Cerebellar nuclear complex (tissue), 1 donor: Measurements from ENCODE around the gene NPTXR.

Experiments used
- DNase-seq, 2 experiments: peaks; one replicate each; lab custom pipeline; 2025; lab: John Stamatoyannopoulos, UW

Gene NPTXR

DNA sequence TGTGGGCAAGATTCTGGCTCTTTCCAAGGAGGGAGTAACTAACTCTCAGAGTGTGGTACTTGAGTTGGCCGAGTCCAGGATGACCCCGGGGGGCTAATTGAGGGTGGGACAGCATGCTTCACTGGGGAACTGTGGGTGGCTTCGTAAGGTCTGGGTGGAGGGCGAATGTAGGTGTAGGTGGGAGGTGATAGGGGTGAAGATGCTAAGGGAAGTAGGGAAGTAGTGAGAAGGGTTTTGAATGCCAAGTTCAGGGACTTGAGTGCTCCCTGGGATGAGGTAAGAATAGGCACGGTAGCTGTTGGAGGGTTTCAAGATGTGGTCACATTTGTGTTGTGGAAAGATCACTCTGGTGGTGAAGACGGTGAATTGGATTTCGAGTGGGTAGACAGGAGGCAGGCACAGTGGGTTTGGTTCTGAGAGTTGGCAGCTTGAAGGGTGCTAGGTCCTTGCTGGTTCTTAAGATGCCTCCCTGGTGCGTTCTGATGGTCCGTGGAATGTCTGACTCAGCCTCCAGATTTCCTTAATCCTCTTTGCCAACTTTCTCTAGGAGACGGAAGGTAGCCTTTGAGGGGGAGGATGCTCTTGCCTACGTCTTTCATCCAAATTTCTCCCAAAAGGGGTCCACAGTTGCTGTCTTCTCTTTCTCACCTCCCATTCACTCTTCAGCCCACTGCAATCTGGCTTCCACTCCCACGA lies 47.4 kb downstream of the NPTXR start:
- no peak for DNase-seq

DNA sequence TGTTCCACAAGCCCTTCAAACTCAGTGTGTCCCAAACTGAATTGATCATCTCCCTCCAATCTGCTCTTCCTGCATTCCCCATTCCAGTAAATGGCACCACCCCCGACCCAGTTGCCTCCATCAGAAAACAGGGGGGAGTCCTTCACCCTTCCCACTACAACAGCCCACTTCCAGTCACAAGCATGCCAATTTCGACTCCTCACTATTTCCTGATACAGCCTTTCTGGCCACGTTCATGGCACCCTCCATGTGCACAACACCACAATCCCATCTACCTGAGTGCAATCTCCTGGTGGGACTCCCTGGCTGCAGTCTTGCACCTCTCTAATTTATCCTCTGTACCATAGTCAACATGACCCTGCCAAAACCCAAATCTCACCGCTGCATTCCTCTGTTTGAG lies 48.3 kb downstream of the NPTXR start:
- DNase-seq, result no peak

DNA sequence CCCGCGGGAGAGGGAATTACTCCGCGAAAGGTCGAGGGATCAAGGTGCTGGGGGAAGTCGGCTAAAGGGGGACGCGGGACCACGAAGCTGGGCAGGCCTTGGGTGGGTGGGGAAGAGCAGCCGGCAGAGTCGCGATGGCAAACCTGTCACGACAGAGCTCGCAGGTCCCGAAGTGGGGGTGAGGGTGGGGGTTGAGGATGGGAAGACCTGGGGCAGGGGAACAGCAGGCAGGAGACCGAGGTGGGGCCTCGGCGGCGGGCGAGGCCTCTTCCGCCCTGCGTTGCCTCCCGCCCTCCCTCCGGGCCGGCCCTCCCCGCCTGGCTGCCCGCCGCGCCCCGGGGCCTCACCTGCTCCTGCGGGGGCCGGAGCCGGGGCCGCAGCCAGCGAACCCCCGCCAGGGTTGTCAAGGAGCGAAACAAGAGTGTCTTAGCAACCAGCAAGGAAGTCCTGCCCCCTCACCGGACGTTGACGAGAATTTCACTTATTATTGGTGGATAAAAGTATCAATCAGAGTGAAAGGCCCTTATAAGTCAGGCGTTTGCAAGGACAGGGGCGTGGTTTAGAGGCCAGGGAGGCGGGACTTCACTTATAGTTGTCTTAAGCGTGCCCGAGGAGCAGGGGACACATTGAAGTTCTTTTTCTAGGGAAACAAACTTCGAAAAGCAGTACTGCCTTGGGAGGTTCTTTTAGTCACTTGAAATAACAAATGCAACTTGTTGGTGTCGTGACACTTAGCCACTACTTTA lies 49.9 kb downstream of the NPTXR start, which contains the start of gene DNAL4:
Gene DNAL4 (minus strand): TSS at position 423 of the 746 bp plus-strand sequence. CDS start 11,412 bp downstream, outside the sequence.
- peak; percentile 96 to 98 for DNase-seq

DNA sequence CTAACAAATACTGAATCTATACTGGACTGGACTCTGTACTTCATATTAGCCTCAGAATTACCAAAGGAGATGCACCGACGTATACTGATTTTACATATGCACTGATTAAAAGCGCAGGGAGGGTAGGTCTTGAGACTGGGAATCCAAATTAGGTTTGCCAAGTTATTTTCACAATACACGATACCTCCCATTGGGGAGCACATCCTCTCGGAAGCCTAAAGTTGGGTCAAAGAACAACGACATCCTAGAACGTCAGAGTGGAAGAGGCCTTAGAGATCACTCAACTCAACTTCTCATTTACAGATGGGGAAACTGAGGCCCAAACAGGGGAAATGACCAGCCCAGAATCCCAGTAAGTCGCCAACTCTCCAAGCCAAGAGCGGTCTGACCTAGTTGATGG lies 50.5 kb downstream of the NPTXR start:
- DNase-seq, result no peak

DNA sequence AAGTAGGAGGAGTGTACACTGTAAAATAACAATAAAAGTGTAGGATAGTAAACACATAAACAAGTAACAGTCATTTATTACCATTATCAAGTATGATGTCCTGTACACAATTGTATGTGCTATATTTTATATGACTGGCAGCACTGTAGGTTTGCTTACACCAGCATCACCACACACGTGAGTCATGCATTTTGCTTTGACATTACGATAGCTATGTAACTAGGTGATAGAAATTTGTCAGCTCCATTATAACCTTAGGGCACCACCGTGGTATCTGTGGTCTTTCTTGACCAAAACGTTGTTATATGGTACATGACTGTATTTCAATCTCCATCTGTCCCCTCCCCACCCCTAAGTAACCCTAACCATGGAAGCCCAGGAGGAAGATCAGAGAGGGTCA lies 51.0 kb downstream of the NPTXR start:
- no peak for DNase-seq

DNA sequence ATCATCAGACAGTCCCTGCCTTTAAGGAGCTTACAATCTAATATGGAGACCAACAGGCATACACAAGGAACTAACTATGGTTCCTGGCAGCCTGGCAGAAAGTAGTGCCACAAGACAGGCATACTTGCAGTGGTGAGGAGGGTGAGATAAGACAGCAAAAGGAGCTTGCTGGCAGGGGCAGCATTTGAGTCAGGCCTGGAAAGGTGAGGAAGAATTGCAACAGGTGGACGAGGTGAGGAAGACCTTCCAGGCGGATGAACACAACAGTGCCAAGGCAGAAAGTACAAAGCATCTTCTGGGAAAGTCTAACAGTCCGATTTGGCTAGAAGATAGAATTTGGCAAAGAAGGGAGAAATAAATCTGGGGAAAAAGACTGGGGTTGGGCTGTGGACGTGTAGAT lies 54.2 kb downstream of the NPTXR start:
- DNase-seq, result no peak

DNA sequence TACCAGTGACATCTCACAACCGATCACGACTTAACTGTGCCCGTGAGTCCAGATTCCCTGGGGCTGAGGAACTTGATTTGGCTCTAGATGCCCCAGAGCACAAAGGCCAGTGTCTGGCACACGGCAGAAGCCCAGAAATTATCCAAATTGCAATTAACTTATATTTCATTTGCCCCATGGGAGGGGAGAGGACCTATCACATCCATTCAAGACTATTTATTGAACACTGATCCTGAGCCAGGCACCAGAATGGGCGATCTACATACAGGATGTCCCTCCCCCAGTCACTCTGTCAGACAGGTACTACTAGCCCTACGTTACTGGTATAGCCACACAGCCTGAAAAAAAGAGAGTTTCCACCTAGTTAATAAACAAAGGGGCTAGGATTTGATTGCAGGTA lies 55.0 kb downstream of the NPTXR start:
- DNase-seq, result no peak

DNA sequence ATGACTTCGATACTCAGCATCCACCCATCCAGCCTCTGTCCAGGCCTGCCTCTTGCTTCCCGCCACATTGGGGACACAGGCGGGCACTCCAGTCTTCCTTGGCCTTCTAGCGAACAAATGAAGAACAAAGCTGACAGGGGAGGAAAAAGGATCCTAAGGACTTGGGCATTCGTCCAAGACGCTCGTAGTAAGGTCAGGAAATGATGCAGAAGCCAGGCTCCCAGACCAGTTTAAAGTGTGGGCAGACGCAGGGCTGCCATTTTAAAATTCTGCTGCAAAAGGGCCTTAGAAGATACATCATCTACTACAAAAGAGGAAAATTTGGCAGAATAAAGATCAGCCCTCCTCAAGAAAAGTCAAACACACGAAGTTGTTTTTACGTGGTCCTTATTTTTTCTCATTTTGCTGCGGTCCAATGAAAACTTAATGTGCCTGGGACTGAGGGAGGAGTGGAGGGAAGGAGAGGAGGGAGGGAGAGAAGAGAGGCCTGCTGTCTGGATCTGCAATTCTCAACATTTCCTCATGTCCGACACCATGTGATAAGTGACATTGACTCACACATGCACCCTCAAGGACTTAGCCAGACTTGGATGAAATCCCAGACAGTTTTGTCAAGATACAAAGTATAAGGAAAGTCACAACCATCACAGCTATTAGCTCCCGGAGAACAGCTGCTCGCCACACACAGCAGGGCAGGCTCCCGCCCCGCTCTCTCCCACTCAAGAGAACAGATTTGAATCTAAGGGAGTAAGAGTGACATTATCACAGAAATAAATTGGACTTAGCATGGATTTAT lies 55.6 kb downstream of the NPTXR start:
- DNase-seq, result no peak

DNA sequence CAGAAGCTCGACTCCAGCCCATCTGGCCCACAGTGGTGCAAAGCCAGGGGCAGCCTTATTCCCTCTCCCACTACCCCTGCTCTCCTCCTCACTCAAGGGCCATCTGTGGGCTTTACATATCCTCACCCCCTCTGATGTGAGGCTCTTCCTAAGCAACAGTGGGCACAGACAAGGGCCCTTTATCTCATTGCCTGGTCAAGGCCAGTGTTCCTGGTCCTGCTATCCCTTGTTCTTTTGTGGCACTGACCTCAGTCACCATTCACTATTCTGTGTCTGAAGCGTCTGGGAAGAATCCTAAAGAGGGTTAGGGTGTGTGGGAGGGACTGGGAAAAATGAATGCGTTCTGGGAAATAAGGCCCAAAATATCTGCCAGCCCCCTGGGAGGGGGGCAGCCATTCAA lies 57.2 kb downstream of the NPTXR start:
- no peak for DNase-seq

DNA sequence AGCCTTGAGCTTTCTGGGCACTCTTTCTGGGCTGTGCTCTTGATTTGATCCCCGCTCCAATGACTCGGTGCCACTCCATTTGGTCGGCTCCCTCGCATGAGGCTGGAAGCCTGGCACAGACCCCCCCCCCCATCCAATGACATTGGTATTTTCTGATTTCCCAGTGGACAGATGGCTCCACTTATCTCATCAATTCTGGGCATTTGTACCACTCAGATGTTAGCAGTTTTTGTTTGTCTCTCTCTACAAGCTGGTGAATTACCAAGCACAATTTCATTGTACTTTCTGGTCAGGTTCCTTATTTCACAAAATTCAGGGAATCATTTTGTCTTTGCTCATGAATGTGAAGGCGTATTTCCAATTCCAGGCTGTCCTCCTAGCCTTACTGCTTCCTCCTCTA lies 59.0 kb downstream of the NPTXR start:
- DNase-seq, result no peak

DNA sequence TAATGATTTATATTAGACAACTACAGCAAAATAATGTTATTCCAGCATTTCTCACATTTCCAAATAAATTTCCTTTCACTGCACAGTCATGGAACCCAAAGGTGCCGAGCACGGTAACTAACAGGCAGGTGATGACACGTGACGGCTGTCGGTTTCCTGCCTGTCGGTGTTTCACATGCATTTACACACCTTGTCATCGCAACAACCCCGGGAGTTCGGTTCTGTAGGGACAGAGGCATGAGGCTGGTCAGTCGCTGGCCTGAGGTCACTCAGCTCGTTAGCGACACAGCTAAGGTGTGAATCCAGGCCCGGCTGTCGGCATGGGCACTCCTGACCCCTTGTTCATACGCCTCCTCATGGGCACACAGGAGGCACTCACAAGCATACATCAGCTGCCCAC lies 59.8 kb downstream of the NPTXR start:
- DNase-seq, result no peak

DNA sequence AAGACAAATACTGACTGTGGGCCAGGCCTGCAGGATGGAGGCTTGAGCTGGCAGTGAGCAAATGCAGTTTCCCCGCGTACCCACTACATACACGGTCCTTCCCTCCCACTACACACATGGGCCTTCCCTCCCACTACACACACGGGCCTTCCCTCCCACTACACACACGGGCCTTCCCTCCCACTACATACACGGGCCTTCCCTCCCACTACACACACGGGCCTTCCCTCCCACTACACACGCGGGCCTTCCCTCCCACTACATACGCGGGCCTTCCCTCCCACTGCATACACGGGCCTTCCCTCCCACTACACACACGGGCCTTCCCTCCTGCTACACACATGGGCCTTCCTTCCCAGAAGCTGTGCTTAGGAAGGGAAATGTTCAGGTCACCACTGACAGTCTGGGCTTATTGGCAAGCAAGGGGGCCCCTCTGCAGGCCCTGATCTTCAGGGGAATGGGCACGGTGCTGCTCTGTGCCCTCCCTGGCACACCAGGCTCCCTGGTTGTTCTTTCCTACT lies 60.7 kb downstream of the NPTXR start:
- DNase-seq, result no peak

DNA sequence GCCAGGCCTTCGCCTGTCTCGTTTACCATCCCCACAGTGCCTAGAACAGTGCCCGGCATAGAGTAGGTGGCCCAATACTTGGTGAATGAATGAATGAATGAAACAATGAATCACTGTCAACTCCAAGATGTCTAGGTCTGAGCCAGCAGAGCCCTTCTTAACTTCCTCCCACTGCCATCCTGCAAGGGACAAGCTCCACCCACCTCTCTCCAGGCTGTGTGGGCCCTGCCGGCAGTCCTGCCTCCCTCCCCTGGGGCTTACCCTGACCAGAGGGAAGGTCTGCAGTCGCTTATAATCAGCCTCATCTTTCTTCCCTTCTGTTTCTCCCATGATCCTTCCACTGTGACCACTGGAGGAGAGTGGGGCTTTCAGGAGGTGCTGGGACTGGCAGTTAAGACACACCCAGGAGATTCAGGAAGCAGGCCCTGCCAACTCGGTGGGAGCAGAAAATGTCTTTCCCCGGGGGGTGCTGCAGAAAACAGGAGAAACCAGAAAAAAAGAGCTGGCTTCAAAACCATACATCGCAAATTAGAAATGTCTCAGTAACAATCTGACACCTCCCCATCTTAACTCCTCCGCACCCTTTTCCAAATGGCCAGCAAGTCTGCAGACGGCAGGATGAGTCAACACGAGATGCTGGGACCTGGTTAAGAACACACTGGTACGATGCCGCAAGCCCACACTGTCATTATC lies 61.3 kb downstream of the NPTXR start:
- DNase-seq, result no peak

DNA sequence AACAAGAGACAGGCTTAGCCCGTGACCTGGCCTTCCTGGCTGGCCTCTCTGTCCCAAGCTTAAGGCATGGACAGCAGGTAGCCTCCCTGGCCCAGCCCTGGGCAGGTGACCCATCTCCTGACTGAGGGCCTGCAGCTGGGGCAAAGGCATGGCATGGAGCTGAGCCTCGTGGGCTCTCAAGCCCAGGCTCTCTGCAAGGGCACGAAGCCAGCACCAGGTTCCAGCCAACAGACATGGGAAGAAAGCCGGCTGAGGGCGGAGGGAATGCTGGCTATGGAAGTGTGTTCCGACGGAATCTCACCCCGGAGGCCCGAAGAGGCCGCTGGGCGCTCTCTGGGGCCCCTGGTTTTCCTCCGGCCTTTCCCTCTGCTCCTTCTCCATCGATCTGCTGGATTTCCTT lies 62.8 kb downstream of the NPTXR start:
- no peak for DNase-seq

DNA sequence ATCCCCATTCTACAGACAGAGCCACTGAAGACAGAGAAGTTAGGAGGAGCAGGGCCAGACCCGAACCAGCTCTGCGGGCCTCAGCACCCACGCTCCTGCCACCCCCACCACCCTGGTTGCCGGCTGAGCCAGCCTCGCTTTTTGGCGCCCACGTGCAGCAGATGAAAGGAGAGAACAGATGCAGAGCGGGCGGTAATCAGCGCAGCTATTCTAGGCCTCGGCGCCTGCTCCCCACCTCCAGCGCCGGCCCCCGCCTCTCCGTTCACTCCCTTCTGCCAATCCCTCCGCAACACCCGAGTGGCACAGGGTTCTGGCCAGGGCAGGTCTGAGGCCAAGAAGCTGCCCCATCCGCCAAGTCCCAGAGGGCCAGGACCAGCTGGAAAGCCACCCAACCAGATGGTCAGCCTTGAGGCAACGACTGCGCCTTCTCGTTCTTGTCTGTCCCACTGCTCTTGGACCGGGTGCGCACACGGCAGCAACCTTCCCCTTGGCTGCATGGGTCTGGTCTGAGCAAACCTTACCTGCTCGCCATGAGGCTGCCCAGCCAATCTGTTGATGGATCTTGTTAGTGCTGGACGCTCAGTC lies 66.6 kb downstream of the NPTXR start:
- DNase-seq, result no peak

DNA sequence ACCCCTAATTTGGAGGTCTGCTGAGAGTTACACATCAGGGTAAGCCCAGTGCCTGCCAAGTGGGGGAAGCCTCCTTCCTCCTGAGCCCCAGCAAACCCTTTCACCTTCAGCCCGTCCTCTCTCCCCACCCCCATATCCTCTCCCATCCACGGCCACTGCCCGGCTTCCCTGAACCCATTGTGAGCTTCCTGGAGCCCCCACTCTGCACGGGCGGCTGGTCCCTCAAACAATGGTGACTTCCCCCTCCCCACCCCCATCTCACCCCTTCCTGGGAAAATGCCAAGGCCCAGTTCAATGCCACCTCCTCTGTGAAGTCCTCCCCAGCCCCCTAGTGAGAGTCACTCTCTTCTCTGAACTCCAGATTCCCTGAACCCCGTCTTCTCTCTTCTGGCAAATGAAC lies 67.7 kb downstream of the NPTXR start:
- DNase-seq, result no peak

DNA sequence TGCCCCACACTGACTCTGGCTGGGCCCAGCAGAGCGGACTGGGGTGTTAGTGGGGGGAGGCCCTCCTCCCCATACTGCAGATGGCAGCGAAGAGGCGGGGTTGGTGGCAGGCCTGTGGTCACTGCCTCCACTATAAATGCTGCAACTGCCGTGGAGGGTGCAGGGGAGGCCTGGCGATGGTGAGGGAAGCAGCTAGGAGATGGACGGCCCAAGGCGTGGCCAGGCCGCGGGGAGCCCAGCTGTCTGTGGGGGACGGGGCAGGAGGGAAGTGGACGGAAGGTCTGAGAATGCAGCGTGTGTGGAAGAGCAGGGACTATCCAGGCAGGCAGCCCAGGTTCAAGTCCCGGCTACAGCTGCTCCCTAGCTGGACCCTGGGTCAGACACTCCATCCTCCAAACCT lies 68.2 kb downstream of the NPTXR start:
- DNase-seq, result no peak

DNA sequence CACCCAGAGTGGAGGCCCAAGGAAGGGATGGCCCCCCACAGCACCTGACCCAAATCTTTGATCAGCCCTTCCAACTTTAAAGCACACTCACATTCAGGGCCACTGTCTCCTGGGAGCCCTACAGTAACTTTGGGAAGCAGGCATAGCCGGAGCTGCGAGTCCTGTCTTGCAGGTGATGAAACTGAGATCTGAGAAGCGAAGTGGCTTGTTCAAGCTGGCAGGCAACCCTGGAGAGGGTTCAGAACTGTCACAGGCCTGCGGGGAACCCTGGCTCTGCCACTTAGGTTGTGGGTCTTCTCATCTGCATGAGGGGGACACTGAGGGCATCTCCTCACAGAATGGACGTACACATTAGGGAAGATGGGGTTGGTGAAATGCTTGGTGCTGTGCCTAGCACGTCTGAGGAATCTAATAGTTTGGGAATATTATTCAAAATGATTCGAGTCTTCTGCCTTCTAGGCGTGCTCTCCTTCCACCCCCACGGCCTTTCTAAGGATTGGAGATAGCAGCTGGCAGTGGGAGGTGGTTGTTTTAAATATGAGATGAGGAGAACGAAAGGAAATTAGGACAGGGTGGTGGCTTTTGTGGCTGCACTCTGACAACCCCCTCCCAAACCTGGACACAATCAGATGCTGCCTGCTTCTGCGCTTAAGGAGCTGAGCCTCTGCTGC lies 69.2 kb downstream of the NPTXR start:
- no peak for DNase-seq

DNA sequence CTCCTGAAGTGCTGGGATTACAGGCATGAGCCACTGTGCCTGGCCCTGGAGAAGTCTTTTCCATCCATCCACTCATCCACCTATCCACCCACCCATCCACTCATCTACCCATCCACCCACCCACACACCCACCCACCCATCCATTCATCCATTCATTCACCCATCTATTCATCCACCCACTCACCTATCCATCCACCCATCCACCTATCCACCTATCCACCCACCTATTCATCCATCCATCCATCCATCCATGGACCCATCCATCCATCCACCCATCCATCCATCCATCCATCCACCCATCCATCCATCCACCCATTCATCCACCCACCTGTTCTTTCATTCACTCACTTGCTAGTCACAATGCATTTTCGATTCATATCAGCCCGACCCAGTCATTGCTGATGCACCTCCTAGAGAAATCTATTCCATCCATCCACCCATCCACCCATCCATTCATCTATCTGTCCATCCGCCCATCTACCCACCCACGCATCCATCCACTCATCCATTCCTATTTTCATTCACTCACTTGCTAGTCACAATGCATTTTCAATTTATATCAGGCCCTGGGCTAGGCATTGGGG lies 70.4 kb downstream of the NPTXR start:
- no peak for DNase-seq

DNA sequence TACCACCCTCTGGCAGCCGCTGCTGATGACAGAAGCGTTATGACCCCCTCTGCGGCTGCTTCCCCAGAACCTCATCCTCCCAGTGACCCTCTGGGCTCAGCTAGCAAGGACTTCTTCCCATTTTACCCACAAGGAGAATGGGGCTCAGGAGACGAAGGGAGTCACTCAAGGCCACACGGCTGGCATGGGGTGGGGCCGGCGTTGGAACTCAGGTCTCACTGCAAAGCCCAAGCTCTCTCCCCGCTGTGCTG lies 71.3 kb downstream of the NPTXR start:
- DNase-seq, result no peak
